ENCODE data around the gene CYTH2.

The CYTH2 gene

DNA sequence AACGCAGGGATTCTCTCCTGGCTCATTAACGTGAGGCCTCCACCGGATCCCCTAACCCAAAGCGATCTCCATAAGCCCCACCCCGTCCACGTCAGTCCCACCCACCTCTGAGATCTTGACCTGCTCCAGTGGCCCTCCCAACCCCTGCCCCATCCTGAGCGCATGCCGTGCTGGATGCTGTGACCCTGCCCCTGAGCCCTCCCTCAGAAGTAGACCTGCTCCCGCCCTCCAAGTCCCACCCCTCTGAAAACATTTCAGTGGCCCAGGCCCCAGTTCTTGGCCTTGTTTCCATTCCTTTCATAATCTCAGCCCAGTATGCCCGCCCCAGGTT lies 22.6 kb downstream of the CYTH2 start:
- Histone ChIP-seq H3K79me2 (ENCODE audit: insufficient read depth, low read length) (no peaks in the 10 kb centered on the region), H3K9ac (ENCODE audit: low read length) (no peak overlapping the region), H3K9me2 (replicated peaks; ENCODE audit: insufficient read depth, low read length) (no peaks in the 10 kb centered on the region), H3F3A (ENCODE audit: insufficient read depth) (no peaks in the 10 kb centered on the region), H3K27me3 (ENCODE audit: low read length) (no peaks in the 10 kb centered on the region), H3K36me3 (ENCODE audit: low read length) (no peaks in the 10 kb centered on the region), H3K4me3 (ENCODE audit: insufficient read depth, low read length, poor library complexity, severe bottlenecking) (no peak overlapping the region), H3K27ac (ENCODE audit: low read depth, low read length) (no peak overlapping the region), H3K9me3 (ENCODE audit: insufficient read depth, low read length) (no peaks in the 10 kb centered on the region), H3K4me2 (ENCODE audit: low read depth, low read length, poor library complexity, severe bottlenecking) (no peak overlapping the region), H4K20me1 (ENCODE audit: low read depth, low read length) (no peaks in the 10 kb centered on the region), H2AFZ (ENCODE audit: low read depth, low read length, severe bottlenecking) (no peak overlapping the region)
- no peak for TF ChIP-seq EZH2phosphoT487 (conservative IDR thresholded peaks at IDR 0.05; ENCODE audit: low read length)
- TF ChIP-seq CTCF (IDR thresholded peaks at IDR 0.05; ENCODE audit: insufficient read depth, low read length, poor library complexity, severe bottlenecking): no peak

DNA sequence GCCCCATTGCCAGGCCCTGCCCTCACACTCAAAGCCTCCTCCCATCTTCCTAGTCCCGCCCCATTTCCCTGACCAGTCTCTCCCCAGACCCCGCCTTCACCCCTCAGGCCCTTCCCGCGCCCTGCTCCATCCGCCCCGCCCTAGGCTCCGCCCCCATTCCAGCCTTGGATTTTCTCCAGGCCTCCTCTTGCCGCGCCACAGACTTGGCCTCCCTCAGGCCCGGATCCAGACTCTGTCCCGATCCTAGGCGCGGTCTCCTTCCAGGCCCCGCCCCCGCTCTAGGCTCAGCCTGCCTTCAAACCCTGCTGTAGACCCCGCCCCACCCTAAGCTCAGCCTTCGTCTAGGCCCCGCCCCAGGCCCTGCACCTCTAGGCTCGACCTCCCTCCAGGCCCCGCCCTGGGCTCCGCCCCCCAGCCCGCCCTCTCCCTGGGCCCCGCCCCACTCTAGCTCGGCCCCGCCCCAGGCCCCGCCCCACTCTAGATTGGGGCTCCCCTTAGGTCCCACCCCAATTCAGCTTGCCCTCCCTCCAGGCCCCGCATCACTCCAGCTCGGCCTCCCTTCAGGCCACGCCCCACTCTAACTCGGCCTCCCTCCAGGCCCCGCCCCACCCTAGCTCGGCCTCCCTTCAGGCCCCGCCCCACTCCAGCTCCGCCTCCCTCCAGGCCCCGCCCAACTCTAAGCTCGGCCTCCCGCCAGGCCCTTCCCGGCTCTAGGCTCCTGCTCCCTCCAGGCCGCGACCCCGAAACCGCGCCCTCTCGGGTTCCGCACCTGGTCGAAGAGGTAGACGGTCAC lies 24.0 kb downstream of the CYTH2 start:
- H3K79me2 ChIP-seq (ENCODE audit: insufficient read depth, low read length): no peaks in the 10 kb centered on the region
- no peak overlapping the region for H2AFZ ChIP-seq (ENCODE audit: low read depth, low read length, severe bottlenecking)
- H3F3A ChIP-seq (ENCODE audit: insufficient read depth): no peaks in the 10 kb centered on the region
- no peaks in the 10 kb centered on the region for H3K9me2 ChIP-seq (replicated peaks; ENCODE audit: insufficient read depth, low read length)
- H4K20me1 ChIP-seq (ENCODE audit: low read depth, low read length): no peaks in the 10 kb centered on the region
- H3K27me3 ChIP-seq (ENCODE audit: low read length): no peaks in the 10 kb centered on the region
- H3K9ac ChIP-seq (ENCODE audit: low read length): no peak overlapping the region
- H3K9me3 ChIP-seq (ENCODE audit: insufficient read depth, low read length): no peaks in the 10 kb centered on the region
- no peaks in the 10 kb centered on the region for H3K36me3 ChIP-seq (ENCODE audit: low read length)
- no peak for TF ChIP-seq EZH2phosphoT487 (conservative IDR thresholded peaks at IDR 0.05; ENCODE audit: low read length)
- no peak for TF ChIP-seq CTCF (IDR thresholded peaks at IDR 0.05; ENCODE audit: insufficient read depth, low read length, poor library complexity, severe bottlenecking)
- H3K4me3 ChIP-seq (ENCODE audit: insufficient read depth, low read length, poor library complexity, severe bottlenecking): no peak overlapping the region
- no peak overlapping the region for H3K4me2 ChIP-seq (ENCODE audit: low read depth, low read length, poor library complexity, severe bottlenecking)
- no peak overlapping the region for H3K27ac ChIP-seq (ENCODE audit: low read depth, low read length)

- Histone ChIP-seq H3K4me3 (ENCODE audit: insufficient read depth, low read length, poor library complexity, severe bottlenecking) (no peak overlapping the region), H3K27me3 (ENCODE audit: low read length) (no peaks in the 10 kb centered on the region), H3K36me3 (ENCODE audit: low read length) (no peaks in the 10 kb centered on the region), H2AFZ (ENCODE audit: low read depth, low read length, severe bottlenecking) (no peak overlapping the region), H3K9me3 (ENCODE audit: insufficient read depth, low read length) (no peaks in the 10 kb centered on the region), H3K9me2 (replicated peaks; ENCODE audit: insufficient read depth, low read length) (no peaks in the 10 kb centered on the region), H3K9ac (ENCODE audit: low read length) (no peak overlapping the region), H4K20me1 (ENCODE audit: low read depth, low read length) (no peaks in the 10 kb centered on the region), H3K79me2 (ENCODE audit: insufficient read depth, low read length) (no peaks in the 10 kb centered on the region), H3K4me2 (ENCODE audit: low read depth, low read length, poor library complexity, severe bottlenecking) (no peak overlapping the region), H3K27ac (ENCODE audit: low read depth, low read length) (no peak overlapping the region), H3F3A (ENCODE audit: insufficient read depth) (no peaks in the 10 kb centered on the region)
- no peak for TF ChIP-seq CTCF (IDR thresholded peaks at IDR 0.05; ENCODE audit: insufficient read depth, low read length, poor library complexity, severe bottlenecking)
These were observed 24.7 kb downstream of the CYTH2 start for GRCh38 chr19:48493718-48494401.
